SU-DHL-6 (cell line): Measurements from ENCODE around the gene DDX54.
A peak's percentile ranks its signal among the peaks of the same experiment; 100 is the strongest.

Experiments used
- H2AFZ ChIP-seq: fragments of 200-600 bp; sonication (generic); 2 replicates; pipeline ENCODE4 v1.6.1; 2014; ENCODE audit warnings: low read depth, mild to moderate bottlenecking, moderate library complexity, mixed read lengths, antibody characterized with exemption, low read length; ENCODE audit not compliant: severe bottlenecking
- H3F3A ChIP-seq: fragments of 200-600 bp; shearing (Covaris generic); 2 replicates; pipeline ENCODE4 v1.6.0; 2016; ENCODE audit warnings: antibody characterized with exemption, mild to moderate bottlenecking; ENCODE audit not compliant: insufficient read depth
- H3K27ac ChIP-seq: fragments of 200-600 bp; sonication (generic); 2 replicates; pipeline ENCODE4 v1.5.1; 2016; ENCODE audit warnings: low read depth, mild to moderate bottlenecking, low read length, moderate library complexity, mixed read lengths
- H3K27me3 ChIP-seq: fragments of 200-600 bp; sonication (generic), shearing (Covaris generic); 2 replicates; pipeline ENCODE4 v1.6.0; 2014; ENCODE audit warnings: mild to moderate bottlenecking, low read length
- H3K36me3 ChIP-seq: fragments of 200-600 bp; sonication (generic); 2 replicates; pipeline ENCODE4 v1.6.1; 2014; ENCODE audit warnings: mild to moderate bottlenecking, low read length, mixed read lengths
- H3K4me2 ChIP-seq: fragments of 300-600, 200-600 bp; shearing (Covaris generic), sonication (generic); 2 replicates; pipeline ENCODE4 v1.6.0; 2014; ENCODE audit warnings: low read length, low read depth, mild to moderate bottlenecking; ENCODE audit not compliant: poor library complexity, severe bottlenecking
- H3K4me3 ChIP-seq: fragments of 200-600 bp; sonication (generic); 2 replicates; pipeline ENCODE4 v1.5.1; 2014; ENCODE audit warnings: antibody characterized with exemption, low read length, mild to moderate bottlenecking, mixed read lengths; ENCODE audit not compliant: insufficient read depth, poor library complexity, severe bottlenecking
- H3K79me2 ChIP-seq: fragments of 200-600 bp; sonication (generic); 2 replicates; pipeline ENCODE4 v1.6.1; 2014; ENCODE audit warnings: mild to moderate bottlenecking, low read length, moderate library complexity; ENCODE audit not compliant: insufficient read depth
- H3K9ac ChIP-seq: fragments of 200-600 bp; sonication (generic); 2 replicates; pipeline ENCODE4 v1.7.0; 2014; ENCODE audit warnings: mild to moderate bottlenecking, low read length
- H3K9me2 ChIP-seq: fragments of 200-600 bp; sonication (generic); replicated peaks from 2 replicates; pipeline ENCODE4 v1.6.1; 2014; ENCODE audit warnings: low read length; ENCODE audit not compliant: insufficient read depth
- H3K9me3 ChIP-seq: fragments of 200-600 bp; sonication (generic); 2 replicates; pipeline ENCODE4 v1.6.1; 2014; ENCODE audit warnings: low read length, mixed read lengths; ENCODE audit not compliant: insufficient read depth
- H4K20me1 ChIP-seq: fragments of 200-600 bp; sonication (generic); 2 replicates; pipeline ENCODE4 v1.6.1; 2014; ENCODE audit warnings: low read depth, mild to moderate bottlenecking, antibody characterized with exemption, low read length, moderate library complexity, mixed read lengths
- EZH2phosphoT487 ChIP-seq: fragments of 200-600 bp; sonication (generic), shearing (Covaris generic); conservative IDR thresholded peaks from 2 replicates; pipeline ENCODE4 v1.6.1; 2018; ENCODE audit warnings: mild to moderate bottlenecking, antibody characterized with exemption, low read length, moderate library complexity, mixed read lengths
- TF ChIP-seq, protein P1 (sequence below): fragments of 200-600 bp; sonication (generic); IDR thresholded peaks from one replicate; pipeline ENCODE4 v1.5.1; 2017; ENCODE audit warnings: antibody characterized with exemption, mild to moderate bottlenecking, low read length, moderate library complexity; ENCODE audit not compliant: insufficient read depth, poor library complexity, severe bottlenecking

Gene DDX54

GRCh38 chr12:113180333-113180732, 4.9 kb downstream of the DDX54 start:
- H3F3A ChIP-seq: peaks cover 13% of the 10 kb centered on the region
- H2AFZ ChIP-seq: no peak overlapping the region
- H3K4me2 ChIP-seq: no peak overlapping the region
- no peaks in the 10 kb centered on the region for H3K27me3 ChIP-seq
- H3K36me3 ChIP-seq: peaks cover 26% of the 10 kb centered on the region
- H3K4me3 ChIP-seq: no peak overlapping the region
- H3K9me3 ChIP-seq: no peaks in the 10 kb centered on the region
- H3K27ac ChIP-seq: no peak overlapping the region
- H3K9me2 ChIP-seq: no peaks in the 10 kb centered on the region
- H3K9ac ChIP-seq: no peak overlapping the region
- TF ChIP-seq EZH2phosphoT487: no peak
- peaks cover 43% of the 10 kb centered on the region for H3K79me2 ChIP-seq
- no peaks in the 10 kb centered on the region for H4K20me1 ChIP-seq

GRCh38 chr12:113179023-113179422, 6.3 kb downstream of the DDX54 start:
- Histone ChIP-seq H3K4me3 (no peak overlapping the region), H2AFZ (no peak overlapping the region), H4K20me1 (no peaks in the 10 kb centered on the region), H3K79me2 (peaks cover 37% of the 10 kb centered on the region), H3K9me2 (no peaks in the 10 kb centered on the region), H3K9ac (no peak overlapping the region), H3K27ac (no peak overlapping the region), H3K36me3 (peaks cover 26% of the 10 kb centered on the region), H3K9me3 (no peaks in the 10 kb centered on the region), H3K4me2 (no peak overlapping the region), H3F3A (peaks cover 10% of the 10 kb centered on the region; the same call in 1 of the 2 replicates), H3K27me3 (no peaks in the 10 kb centered on the region)
- TF ChIP-seq EZH2phosphoT487: no peak
- TF ChIP-seq, protein P1, sequence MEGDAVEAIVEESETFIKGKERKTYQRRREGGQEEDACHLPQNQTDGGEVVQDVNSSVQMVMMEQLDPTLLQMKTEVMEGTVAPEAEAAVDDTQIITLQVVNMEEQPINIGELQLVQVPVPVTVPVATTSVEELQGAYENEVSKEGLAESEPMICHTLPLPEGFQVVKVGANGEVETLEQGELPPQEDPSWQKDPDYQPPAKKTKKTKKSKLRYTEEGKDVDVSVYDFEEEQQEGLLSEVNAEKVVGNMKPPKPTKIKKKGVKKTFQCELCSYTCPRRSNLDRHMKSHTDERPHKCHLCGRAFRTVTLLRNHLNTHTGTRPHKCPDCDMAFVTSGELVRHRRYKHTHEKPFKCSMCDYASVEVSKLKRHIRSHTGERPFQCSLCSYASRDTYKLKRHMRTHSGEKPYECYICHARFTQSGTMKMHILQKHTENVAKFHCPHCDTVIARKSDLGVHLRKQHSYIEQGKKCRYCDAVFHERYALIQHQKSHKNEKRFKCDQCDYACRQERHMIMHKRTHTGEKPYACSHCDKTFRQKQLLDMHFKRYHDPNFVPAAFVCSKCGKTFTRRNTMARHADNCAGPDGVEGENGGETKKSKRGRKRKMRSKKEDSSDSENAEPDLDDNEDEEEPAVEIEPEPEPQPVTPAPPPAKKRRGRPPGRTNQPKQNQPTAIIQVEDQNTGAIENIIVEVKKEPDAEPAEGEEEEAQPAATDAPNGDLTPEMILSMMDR: no peak

DNA sequence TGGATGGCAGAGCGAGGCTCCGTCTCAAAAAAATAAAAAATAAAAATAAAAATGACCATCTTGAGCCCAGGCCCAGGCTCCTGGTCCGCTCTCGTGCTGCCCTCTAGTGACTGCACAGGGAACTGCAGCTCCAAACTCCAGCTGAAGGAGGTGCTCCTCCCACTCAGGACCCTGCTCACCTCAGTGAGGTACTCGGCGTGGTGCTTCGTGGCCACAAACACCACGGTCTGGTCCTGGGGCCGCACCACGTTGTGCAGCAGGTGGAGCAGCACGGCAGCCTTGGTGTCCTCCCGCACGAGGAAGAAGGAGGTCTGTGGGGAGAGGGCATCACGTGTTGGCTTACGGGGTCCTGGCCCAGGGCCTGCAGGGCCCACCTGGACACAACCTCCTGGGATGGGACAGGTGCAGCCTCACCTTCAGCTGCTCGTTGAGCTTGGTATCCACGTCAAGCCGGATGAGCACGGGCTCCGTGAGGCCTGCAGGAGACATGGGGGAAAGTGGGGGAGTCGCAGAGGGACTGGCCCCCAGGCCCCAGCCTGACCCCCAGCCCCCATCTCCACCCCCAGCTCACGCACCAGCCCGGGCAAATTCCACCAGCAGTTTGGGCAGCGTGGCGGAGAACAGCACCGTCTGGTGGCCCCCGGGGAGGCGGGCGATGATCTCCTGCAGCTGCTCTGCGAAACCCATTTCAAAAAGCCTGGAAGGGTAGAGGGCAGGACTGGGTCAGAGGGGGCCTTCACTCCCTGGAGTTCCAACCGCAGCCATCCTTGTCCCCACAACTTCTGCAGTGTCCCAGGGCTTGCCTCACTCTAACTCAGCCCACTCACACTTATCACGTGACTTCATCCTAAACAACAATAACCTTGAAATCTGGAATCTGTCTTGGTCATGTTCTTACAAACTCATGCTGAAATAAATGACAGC, 10.6 kb downstream of the DDX54 start:
- Histone ChIP-seq H3K9me2 (no peaks in the 10 kb centered on the region), H3K4me3 (no peak overlapping the region), H3K9me3 (no peaks in the 10 kb centered on the region), H3K4me2 (peak overlapping the region; percentile 52), H3K9ac (peak overlapping the region; percentile 51), H3K27ac (peak overlapping the region; percentile 93), H3K27me3 (no peaks in the 10 kb centered on the region), H2AFZ (no peak overlapping the region), H3K79me2 (no peaks in the 10 kb centered on the region; the same call in 1 of the 2 replicates), H4K20me1 (no peaks in the 10 kb centered on the region), H3F3A (peaks cover 24% of the 10 kb centered on the region), H3K36me3 (peaks cover 33% of the 10 kb centered on the region)
- TF ChIP-seq, protein P1: peak; percentile 93
- TF ChIP-seq EZH2phosphoT487: no peak
